GM23338 (cell line): Measurements from ENCODE around the gene CTSC. TPM values are rescaled to one million over a fixed set of nuclear protein-coding genes. Genes with fewer than 3 reads are reported as not detected.

Experiments used
- ATAC-seq: fragments of 200-7000 bp; cut with Tn5 transposase; 3 replicates; pipeline ENCODE4 v1.9.1; 2020
- DNase-seq: peaks from one replicate; pipeline ENCODE4 v3.0.0-alpha.2; 2015; ENCODE audit warnings: low spot score
- H2AFZ ChIP-seq: fragments of 200-600 bp; sonication (generic); 2 replicates; pipeline ENCODE4 v1.8.0; 2016; ENCODE audit warnings: antibody characterized with exemption, mild to moderate bottlenecking, moderate library complexity
- H3F3A ChIP-seq: fragments of 200-600 bp; sonication (generic); replicated peaks from 2 replicates; pipeline ENCODE4 v1.8.0; 2017; ENCODE audit warnings: antibody characterized with exemption, mixed run types, low read depth
- H3K27ac ChIP-seq: fragments of 200-600 bp; sonication (generic); 2 replicates; pipeline ENCODE4 v1.6.1; 2016; ENCODE audit warnings: low read depth
- H3K27me3 ChIP-seq: fragments of 200-600 bp; sonication (generic); 2 replicates; pipeline ENCODE4 v1.8.0; 2016; ENCODE audit warnings: mild to moderate bottlenecking, mixed run types, moderate library complexity; ENCODE audit not compliant: insufficient read depth
- H3K36me3 ChIP-seq: fragments of 200-600 bp; sonication (generic); 2 replicates; pipeline ENCODE4 v1.8.0; 2016; ENCODE audit warnings: mild to moderate bottlenecking; ENCODE audit not compliant: insufficient read depth
- H3K4me1 ChIP-seq: fragments of 200-600 bp; sonication (generic); 2 replicates; pipeline ENCODE4 v1.8.0; 2016; ENCODE audit warnings: mild to moderate bottlenecking, moderate library complexity; ENCODE audit not compliant: insufficient read depth
- H3K4me2 ChIP-seq: fragments of 200-600 bp; sonication (generic); 2 replicates; pipeline ENCODE4 v1.7.1; 2017; ENCODE audit warnings: mixed run types
- H3K4me3 ChIP-seq: fragments of 200-600 bp; sonication (generic); 2 replicates; pipeline ENCODE4 v1.6.1; 2016; ENCODE audit warnings: mixed run types
- H3K79me2 ChIP-seq: fragments of 200-600 bp; sonication (generic); replicated peaks from 2 replicates; pipeline ENCODE4 v1.8.0; 2017; ENCODE audit warnings: mild to moderate bottlenecking; ENCODE audit not compliant: insufficient read depth
- H3K9me2 ChIP-seq: fragments of 200-600 bp; sonication (generic); 2 replicates; pipeline ENCODE4 v1.8.0; 2017; ENCODE audit not compliant: insufficient read depth
- H4K20me1 ChIP-seq: fragments of 200-600 bp; sonication (generic); replicated peaks from 2 replicates; pipeline ENCODE4 v1.8.0; 2017; ENCODE audit warnings: mild to moderate bottlenecking; ENCODE audit not compliant: insufficient read depth
- H3K27ac Mint-ChIP-seq: 2 replicates; pipeline ENCODE4 v1.8.0; 2020; ENCODE audit warnings: inconsistent platforms, mild to moderate bottlenecking, moderate library complexity, mixed read lengths
- H3K27me3 Mint-ChIP-seq: 3 replicates; pipeline ENCODE4 v1.8.0; 2022; ENCODE audit warnings: low read depth, mild to moderate bottlenecking, moderate library complexity, mixed read lengths, inconsistent platforms; ENCODE audit not compliant: insufficient read depth, poor library complexity
- H3K36me3 Mint-ChIP-seq: 3 replicates; pipeline ENCODE4 v1.8.0; 2021; ENCODE audit warnings: low read depth, mild to moderate bottlenecking, inconsistent platforms, moderate library complexity, mixed read lengths
- H3K4me1 Mint-ChIP-seq: 3 replicates; pipeline ENCODE4 v1.8.0; 2020; ENCODE audit warnings: mild to moderate bottlenecking, inconsistent platforms, mixed read lengths
- H3K4me3 Mint-ChIP-seq: 3 replicates; pipeline ENCODE4 v1.8.0; 2021; ENCODE audit warnings: moderate library complexity, mild to moderate bottlenecking, inconsistent platforms, mixed read lengths
- H3K9me3 Mint-ChIP-seq: 3 replicates; pipeline ENCODE4 v1.8.0; 2020; ENCODE audit warnings: moderate library complexity, mild to moderate bottlenecking, inconsistent platforms, mixed read lengths
- CREB1 ChIP-seq: fragments of 250-450 bp; sonication (Bioruptor Pico); IDR thresholded peaks from 2 replicates; pipeline ENCODE4 v1.5.0; 2020; ENCODE audit warnings: low read depth, mild to moderate bottlenecking, moderate library complexity
- EZH2 ChIP-seq: fragments of 200-600 bp; sonication (generic); IDR thresholded peaks from one replicate; pipeline ENCODE4 v1.8.0; 2017; ENCODE audit warnings: antibody characterized with exemption, mild to moderate bottlenecking, low read depth; ENCODE audit not compliant: unreplicated experiment
- EZH2phosphoT487 ChIP-seq: fragments of 200-600 bp; sonication (generic); IDR thresholded peaks from one replicate; pipeline ENCODE4 v1.8.1; 2018; ENCODE audit warnings: antibody characterized with exemption; ENCODE audit not compliant: unreplicated experiment
- JUNB ChIP-seq: IDR thresholded peaks from one replicate; pipeline ENCODE4 v1.6.1; 2016; ENCODE audit warnings: antibody characterized with exemption; ENCODE audit not compliant: unreplicated experiment
- NANOG ChIP-seq: IDR thresholded peaks from 2 replicates; pipeline ENCODE4 v1.6.1; 2016; ENCODE audit warnings: antibody characterized with exemption, borderline replicate concordance
- POLR2AphosphoS5 ChIP-seq: IDR thresholded peaks from 2 replicates; pipeline ENCODE4 v1.6.1; 2016; ENCODE audit warnings: antibody characterized with exemption, low read depth
- REST ChIP-seq: IDR thresholded peaks from one replicate; pipeline ENCODE4 v1.6.1; 2018; ENCODE audit warnings: antibody characterized with exemption; ENCODE audit not compliant: unreplicated experiment
- ZNF114 ChIP-seq: fragments of 250-450 bp; sonication (Bioruptor Pico); IDR thresholded peaks from 2 replicates; pipeline ENCODE4 v1.5.0; 2020; ENCODE audit warnings: mild to moderate bottlenecking, moderate library complexity
- ZNF331 ChIP-seq: fragments of 250-450 bp; sonication (Bioruptor Pico); IDR thresholded peaks from 2 replicates; pipeline ENCODE4 v1.5.0; 2020; ENCODE audit warnings: low read depth, mild to moderate bottlenecking, moderate library complexity
- polyA plus RNA-seq: library from polyadenylated mRNA; unstranded; fragments of >200 nt; fragmentation: Nextera tagmentation; extraction: Ambion mirVana; gene quantifications from 2 replicates; pipeline ENCODE4 v1.2.1, GENCODE V29; 2016
- total RNA-seq: library from RNA; depleted of rRNA; stranded (reverse); fragments of >200 nt; shearing (Covaris generic); gene quantifications from 2 replicates; pipeline ENCODE4 v1.2.3, GENCODE V29; 2014
- TF ChIP-seq, protein P1 (sequence below): IDR thresholded peaks from 2 replicates; pipeline ENCODE4 v1.6.1; 2016; ENCODE audit warnings: antibody characterized with exemption
- TF ChIP-seq, protein P2 (sequence below), 2 experiments: fragments of 200-600 bp in 1 of 2; sonication (generic) in 1 of 2; conservative IDR thresholded peaks; 2 replicates each; pipeline versions ENCODE4 v1.5.1 to v1.6.1; 2016 to 2017; ENCODE audit warnings: antibody characterized with exemption in 2 of 2, low read depth in 2 of 2, mild to moderate bottlenecking in 2 of 2, moderate library complexity in 1 of 2

Gene CTSC
- total and polyA plus RNA-seq, 2 experiments from 2014 or later: 408 to 444 TPM

DNA sequence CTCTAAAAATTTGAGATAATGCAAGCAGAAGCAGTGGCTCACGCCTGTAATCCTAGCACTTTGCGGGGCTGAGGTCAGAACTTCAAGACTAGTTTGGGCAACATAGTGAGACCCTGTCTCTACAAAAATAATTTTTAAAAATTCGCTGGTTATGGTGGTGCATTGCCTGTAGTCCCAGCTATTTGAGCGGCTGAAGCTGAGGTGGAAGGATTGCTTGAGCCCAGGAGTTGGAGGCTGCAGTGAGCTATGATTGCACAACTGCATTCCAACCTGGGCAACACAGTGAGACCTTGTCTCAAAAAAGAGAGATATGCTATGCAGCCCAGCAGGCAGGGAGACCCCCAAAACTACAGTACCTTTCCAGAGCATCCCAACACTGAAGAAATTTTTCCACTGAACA is 2.3 kb downstream of the CTSC start (continued):
- no peak for TF ChIP-seq EZH2phosphoT487
- no peak for TF ChIP-seq REST

- Histone ChIP-seq H3K4me3 (peak overlapping the region; percentile 93; the same call in 1 of the 2 replicates), H3K4me1 (peaks cover 66% of the 10 kb centered on the region), H2AFZ (no peak overlapping the region), H3F3A (no peaks in the 10 kb centered on the region), H3K36me3 (peaks cover 39% of the 10 kb centered on the region), H3K27ac (no peak overlapping the region), H4K20me1 (peaks cover 38% of the 10 kb centered on the region), H3K4me2 (peak overlapping the region; percentile 88), H3K27me3 (no peaks in the 10 kb centered on the region), H3K9me2 (no peaks in the 10 kb centered on the region), H3K79me2 (peaks cover 91% of the 10 kb centered on the region)
- peaks cover 15% of the 10 kb centered on the region for H3K27me3 Mint-ChIP-seq
- DNase-seq (no peak), ATAC-seq (no peak)
- H3K36me3 Mint-ChIP-seq: peaks cover 82% of the 10 kb centered on the region
- H3K4me1 Mint-ChIP-seq: peaks cover 61% of the 10 kb centered on the region
- H3K9me3 Mint-ChIP-seq: no peaks in the 10 kb centered on the region; the same call in 2 of the 3 replicates
- no peak overlapping the region for H3K27ac Mint-ChIP-seq
- H3K4me3 Mint-ChIP-seq: peak overlapping the region; percentile 48; the same call in 2 of the 3 replicates
- no peak for TF ChIP-seq REST
- no peak for TF ChIP-seq POLR2AphosphoS5
- TF ChIP-seq CREB1: no peak
- no peak for TF ChIP-seq EZH2
- no peak for TF ChIP-seq ZNF114 (CRISPR knock-in tag)
- no peak for TF ChIP-seq EZH2phosphoT487
- TF ChIP-seq NANOG: no peak
- TF ChIP-seq, protein P1, sequence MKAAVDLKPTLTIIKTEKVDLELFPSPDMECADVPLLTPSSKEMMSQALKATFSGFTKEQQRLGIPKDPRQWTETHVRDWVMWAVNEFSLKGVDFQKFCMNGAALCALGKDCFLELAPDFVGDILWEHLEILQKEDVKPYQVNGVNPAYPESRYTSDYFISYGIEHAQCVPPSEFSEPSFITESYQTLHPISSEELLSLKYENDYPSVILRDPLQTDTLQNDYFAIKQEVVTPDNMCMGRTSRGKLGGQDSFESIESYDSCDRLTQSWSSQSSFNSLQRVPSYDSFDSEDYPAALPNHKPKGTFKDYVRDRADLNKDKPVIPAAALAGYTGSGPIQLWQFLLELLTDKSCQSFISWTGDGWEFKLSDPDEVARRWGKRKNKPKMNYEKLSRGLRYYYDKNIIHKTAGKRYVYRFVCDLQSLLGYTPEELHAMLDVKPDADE: no peak
- no peak for TF ChIP-seq ZNF331
- TF ChIP-seq, protein P2, sequence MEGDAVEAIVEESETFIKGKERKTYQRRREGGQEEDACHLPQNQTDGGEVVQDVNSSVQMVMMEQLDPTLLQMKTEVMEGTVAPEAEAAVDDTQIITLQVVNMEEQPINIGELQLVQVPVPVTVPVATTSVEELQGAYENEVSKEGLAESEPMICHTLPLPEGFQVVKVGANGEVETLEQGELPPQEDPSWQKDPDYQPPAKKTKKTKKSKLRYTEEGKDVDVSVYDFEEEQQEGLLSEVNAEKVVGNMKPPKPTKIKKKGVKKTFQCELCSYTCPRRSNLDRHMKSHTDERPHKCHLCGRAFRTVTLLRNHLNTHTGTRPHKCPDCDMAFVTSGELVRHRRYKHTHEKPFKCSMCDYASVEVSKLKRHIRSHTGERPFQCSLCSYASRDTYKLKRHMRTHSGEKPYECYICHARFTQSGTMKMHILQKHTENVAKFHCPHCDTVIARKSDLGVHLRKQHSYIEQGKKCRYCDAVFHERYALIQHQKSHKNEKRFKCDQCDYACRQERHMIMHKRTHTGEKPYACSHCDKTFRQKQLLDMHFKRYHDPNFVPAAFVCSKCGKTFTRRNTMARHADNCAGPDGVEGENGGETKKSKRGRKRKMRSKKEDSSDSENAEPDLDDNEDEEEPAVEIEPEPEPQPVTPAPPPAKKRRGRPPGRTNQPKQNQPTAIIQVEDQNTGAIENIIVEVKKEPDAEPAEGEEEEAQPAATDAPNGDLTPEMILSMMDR (conservative IDR thresholded peaks at IDR 0.05; ENCODE audit: low read depth in 2 of 2): no peak
- TF ChIP-seq JUNB: no peak
Measured at GRCh38 chr11:88333862-88334261, 3.7 kb downstream of the CTSC start.
